Calu3 (cell line): Measurements from ENCODE around the gene ECHDC3. TPM values are rescaled to one million over a fixed set of nuclear protein-coding genes. Genes with fewer than 3 reads are reported as not detected.
A peak's percentile ranks its signal among the peaks of the same experiment; 100 is the strongest.
"Not testable (repeated sequence)": the region's sequence is repeated elsewhere in the genome, so short reads cannot be mapped to it uniquely, and the experiment has no call there.

Experiments
- BruUV-seq: library from RNA; stranded (reverse); fragments of 400-500 nt; replicated peaks from 2 replicates; lab custom pipeline; 2021; lab: Mats Ljungman, UMichigan
- CTCF ChIA-PET: fragments of 300-600 bp; sonication (Branson Sonifier 250); formaldehyde crosslinking; loops from one replicate; lab custom pipeline; 2022; ENCODE audit warnings: antibody characterized with exemption; lab: Charles Lee
- DNase-seq: peaks from one replicate; pipeline ENCODE4 v3.0.0; 2022
- H3K27ac Mint-ChIP-seq: one replicate; pipeline ENCODE4 v1.8.0; 2022; ENCODE audit warnings: mixed read lengths; ENCODE audit not compliant: unreplicated experiment
- H3K27me3 Mint-ChIP-seq: one replicate; pipeline ENCODE4 v1.8.0; 2022; ENCODE audit warnings: mixed read lengths; ENCODE audit not compliant: unreplicated experiment
- H3K36me3 Mint-ChIP-seq: one replicate; pipeline ENCODE4 v1.8.0; 2022; ENCODE audit warnings: mild to moderate bottlenecking, moderate library complexity, mixed read lengths; ENCODE audit not compliant: insufficient read depth, unreplicated experiment
- H3K4me1 Mint-ChIP-seq: one replicate; pipeline ENCODE4 v1.8.0; 2022; ENCODE audit warnings: mild to moderate bottlenecking, low read depth, mixed read lengths; ENCODE audit not compliant: unreplicated experiment
- H3K4me3 Mint-ChIP-seq: one replicate; pipeline ENCODE4 v1.8.0; 2022; ENCODE audit warnings: mild to moderate bottlenecking, low read depth, moderate library complexity, mixed read lengths; ENCODE audit not compliant: unreplicated experiment
- H3K9me3 Mint-ChIP-seq: one replicate; pipeline ENCODE4 v1.8.0; 2022; ENCODE audit warnings: low read depth, mixed read lengths; ENCODE audit not compliant: unreplicated experiment
- CTCF ChIP-seq: fragments of 200-600 bp; IDR thresholded peaks from one replicate; pipeline ENCODE4 v1.8.0; 2022; ENCODE audit warnings: antibody characterized with exemption; ENCODE audit not compliant: unreplicated experiment
- intact Hi-C: fragments of 100-400 bp; cut with micrococcal nuclease; formaldehyde crosslinking; loops from one replicate; pipeline ENCODE4 v1.10.0; 2022; ENCODE audit not compliant: unreplicated experiment
- total RNA-seq: library from RNA; stranded (reverse); gene quantifications from 2 replicates; pipeline ENCODE4 v1.2.3, GENCODE V29; 2022

ECHDC3 gene
- total RNA-seq, 1 experiment from 2014 or later = 24.7 TPM

- no peak overlapping the region for H3K27ac Mint-ChIP-seq
- no peak for TF ChIP-seq CTCF
- peaks cover 3% of the 10 kb centered on the region for H3K9me3 Mint-ChIP-seq
- DNase-seq = no peak
- BruUV-seq = no TSS peak
- intact Hi-C loops = no loop called here
- H3K4me3 Mint-ChIP-seq = no peak overlapping the region
- no peaks in the 10 kb centered on the region for H3K4me1 Mint-ChIP-seq
- H3K36me3 Mint-ChIP-seq = no peaks in the 10 kb centered on the region
- CTCF ChIA-PET = no interaction called here
- H3K27me3 Mint-ChIP-seq = no peaks in the 10 kb centered on the region
Observed at GRCh38 chr10:11730779-11731178, 11.4 kb upstream of the ECHDC3 start.

- BruUV-seq, H3K27me3 Mint-ChIP-seq, CTCF ChIA-PET, H3K9me3 Mint-ChIP-seq, H3K36me3 Mint-ChIP-seq, intact Hi-C loops, DNase-seq, H3K27ac Mint-ChIP-seq: not testable (repeated sequence)
- Mint-ChIP-seq H3K4me3 (peak overlapping the region; percentile 70), H3K4me1 (peaks cover 15% of the 10 kb centered on the region)
Observed at GRCh38 chr10:11736767-11737166, 5.4 kb upstream of the ECHDC3 start.

- intact Hi-C loops, BruUV-seq, H3K9me3 Mint-ChIP-seq, H3K27me3 Mint-ChIP-seq, CTCF ChIA-PET, DNase-seq, H3K36me3 Mint-ChIP-seq: not testable (repeated sequence)
- Mint-ChIP-seq H3K4me3 (peak overlapping the region; percentile 70), H3K27ac (peak overlapping the region; percentile 40), H3K4me1 (peaks cover 17% of the 10 kb centered on the region)
Observed at GRCh38 chr10:11737258-11738032, 4.7 kb upstream of the ECHDC3 start.

GRCh38 chr10:11740907-11741306 lies 1.3 kb upstream of the ECHDC3 start:
- Mint-ChIP-seq H3K27me3 (no peaks in the 10 kb centered on the region), H3K4me3 (no peak overlapping the region), H3K9me3 (peaks cover 8% of the 10 kb centered on the region), H3K27ac (no peak overlapping the region), H3K36me3 (peaks cover 26% of the 10 kb centered on the region), H3K4me1 (peaks cover 35% of the 10 kb centered on the region)
- no peak for DNase-seq
- intact Hi-C loops = no loop called here
- no peak for TF ChIP-seq CTCF
- CTCF ChIA-PET = no interaction called here
- BruUV-seq = no TSS peak

- CTCF ChIA-PET = no interaction called here
- Mint-ChIP-seq H3K27ac (no peak overlapping the region), H3K9me3 (peaks cover 8% of the 10 kb centered on the region), H3K4me3 (peak overlapping the region; percentile 75), H3K4me1 (peaks cover 35% of the 10 kb centered on the region), H3K27me3 (no peaks in the 10 kb centered on the region), H3K36me3 (peaks cover 26% of the 10 kb centered on the region)
- DNase-seq = no peak
- intact Hi-C loops = no loop called here
- BruUV-seq = no TSS peak
- no peak for TF ChIP-seq CTCF
Observed at GRCh38 chr10:11741608-11742007, 574 bp upstream of the ECHDC3 start.
